HepG2 (cell line): ENCODE measurements around the gene EDN2. TPM values are rescaled to one million over a fixed set of nuclear protein-coding genes. Genes with fewer than 3 reads are reported as not detected.

ENCODE experiments used
- ATAC-seq: fragments of 200-7000 bp; cut with Tn5 transposase; 3 replicates; pipeline ENCODE4 v1.9.1; 2020; ENCODE audit warnings: mild to moderate bottlenecking, moderate library complexity
- BruUV-seq: library from RNA; stranded (reverse); fragments of 400-500 nt; replicated peaks from 2 replicates; lab custom pipeline; 2021; lab: Mats Ljungman, UMichigan
- CTCF ChIA-PET: fragments of 300-600 bp; formaldehyde crosslinking; extraction: SDS; loops from one replicate; lab custom pipeline; 2021; ENCODE audit warnings: low total read pairs, inconsistent platforms, low intra/inter-chr PET ratio; lab: Yijun Ruan, JAX
- POLR2A ChIA-PET: fragments of 350-600 bp; sonication (Branson Sonifier 250); formaldehyde crosslinking; loops from one replicate; lab custom pipeline; 2020; ENCODE audit warnings: antibody characterized with exemption, inconsistent platforms; lab: Yijun Ruan, JAX
- DNase-seq: peaks from one replicate; pipeline ENCODE4 v3.0.0-alpha.2; 2015; ENCODE audit warnings: low spot score
- FAIRE-seq: peaks from 3 replicates; lab custom pipeline; 2011; peaks lifted over from hg19 to GRCh38; lab: Jason Lieb, UNC
- H2AFZ ChIP-seq: one replicate; pipeline ENCODE4 v1.6.1; 2011; ENCODE audit warnings: low read length, inconsistent platforms
- H3K27ac ChIP-seq: fragments of 300-600 bp; 3 replicates; pipeline ENCODE4 v1.8.0; 2011; ENCODE audit warnings: mixed run types, mild to moderate bottlenecking, mixed read lengths, low read length, inconsistent platforms; ENCODE audit not compliant: insufficient read depth; ENCODE audit errors: extremely low read length
- H3K27me3 ChIP-seq, 2 experiments: fragments of 200-600 bp in 1 of 2; 2 replicates in 1 of 2; 3 replicates in 1 of 2; pipeline versions ENCODE4 v1.6.0 to v1.8.0; 2011; ENCODE audit warnings: low read length in 2 of 2, mild to moderate bottlenecking in 2 of 2, moderate library complexity in 2 of 2, inconsistent platforms in 1 of 2; ENCODE audit not compliant: insufficient read depth in 2 of 2, control insufficient read depth in 1 of 2
- H3K36me3 ChIP-seq, 2 experiments: fragments of 200-600 bp in 1 of 2; replicated peaks in 1 of 2; 2 replicates in 1 of 2; 3 replicates in 1 of 2; pipeline versions ENCODE4 v1.5.1 to v1.8.0; 2011; ENCODE audit warnings: low read length in 2 of 2, inconsistent platforms in 1 of 2; ENCODE audit not compliant: insufficient read depth in 2 of 2, control insufficient read depth in 1 of 2
- H3K4me1 ChIP-seq: 2 replicates; pipeline ENCODE4 v1.5.1; 2012; ENCODE audit warnings: low read length, inconsistent platforms; ENCODE audit not compliant: insufficient read depth
- H3K4me2 ChIP-seq: 2 replicates; pipeline ENCODE4 v1.6.0; 2011; ENCODE audit warnings: low read depth, low read length, inconsistent platforms
- H3K4me3 ChIP-seq, 3 experiments: fragments of 200-600 bp in 1 of 3; sonication (generic), shearing (Covaris generic) in 1 of 3; replicated peaks in 1 of 3; 2 replicates each; pipeline ENCODE4 v1.5.1; 2011 to 2016; ENCODE audit warnings: low read length in 3 of 3, inconsistent platforms in 2 of 3, low read depth in 2 of 3, mild to moderate bottlenecking in 2 of 3, control low read depth in 1 of 3, mixed read lengths in 1 of 3; ENCODE audit not compliant: insufficient read depth in 1 of 3
- H3K79me2 ChIP-seq: one replicate; pipeline ENCODE4 v1.6.1; 2011; ENCODE audit warnings: low read length, inconsistent platforms; ENCODE audit not compliant: insufficient read depth
- H3K9ac ChIP-seq: 2 replicates; pipeline ENCODE4 v1.6.0; 2011; ENCODE audit warnings: mild to moderate bottlenecking, low read depth, low read length, inconsistent platforms; ENCODE audit not compliant: insufficient read depth
- H3K9me3 ChIP-seq: 2 replicates; pipeline ENCODE4 v1.5.1; 2012; ENCODE audit warnings: mild to moderate bottlenecking, low read length
- H4K20me1 ChIP-seq: 2 replicates; pipeline ENCODE4 v1.6.0; 2011; ENCODE audit warnings: inconsistent platforms, mild to moderate bottlenecking, low read length, moderate library complexity; ENCODE audit not compliant: insufficient read depth
- HOXA9 ChIP-seq: sonication (generic); formaldehyde crosslinking; IDR thresholded peaks from 2 replicates; pipeline ENCODE4 v1.8.1; 2022; ENCODE audit warnings: missing genetic modification reagents, mild to moderate bottlenecking, moderate library complexity, borderline replicate concordance
- RFX3 ChIP-seq: IDR thresholded peaks from 2 replicates; pipeline ENCODE4 v1.6.1; 2016; ENCODE audit warnings: missing biosample characterization, missing genetic modification reagents
- WGBS: methylation state at CpG from one replicate; pipeline ENCODE4 v1.1.6; 2017; ENCODE audit warnings: low lambda C conversion rate; 5-methylcytosine and 5-hydroxymethylcytosine counted together
- in situ Hi-C: cut with HindIII; loops from 2 replicates; pipeline ENCODE4 v1.10.0; 2017; ENCODE audit warnings: low pct_unique_long_range_greater_than_20kb; ENCODE audit not compliant: extremely low pct_ligation_motif_present
- intact Hi-C: fragments of 100-400 bp; cut with micrococcal nuclease; formaldehyde crosslinking; loops from one replicate; pipeline ENCODE4 v1.10.0; 2022; ENCODE audit not compliant: unreplicated experiment
- polyA plus RNA-seq, 8 experiments: library from polyadenylated mRNA; depleted of rRNA in 3 of 8; stranded (reverse) in 7 of 8; unstranded in 1 of 8; fragments of >200 nt; fragmentation: Illumina TruSeq in 4 of 8; extraction: Trizol in 4 of 8; gene quantifications; 2 replicates each; pipeline versions ENCODE4 v1.2.1 to v1.2.3, GENCODE V29; 2011 to 2016; ENCODE audit warnings: low read depth in 4 of 8, missing spikeins in 1 of 8, mixed read lengths in 1 of 8; ENCODE audit not compliant: insufficient read depth in 1 of 8
- total RNA-seq, 5 experiments: library from RNA; depleted of rRNA; stranded (reverse); fragments of >200 nt; fragmentation: Illumina TruSeq; extraction: Trizol; gene quantifications; 2 replicates each; pipeline ENCODE4 v1.2.3, GENCODE V29; 2016; ENCODE audit warnings: low read depth in 1 of 5
- TF ChIP-seq, protein P1 (sequence below): IDR thresholded peaks from 2 replicates; pipeline ENCODE4 v1.6.1; 2012; ENCODE audit warnings: low read depth, low read length, improper control_type of control experiment
- TF ChIP-seq, protein P2 (sequence below): sonication (generic); IDR thresholded peaks from 2 replicates; pipeline ENCODE4 v1.6.1; 2016; ENCODE audit warnings: low read depth, borderline replicate concordance

Gene EDN2
- total and polyA plus RNA-seq, 2 of the 13 experiments (the other 11 are each of a cell fraction or from before 2014, with no cell fraction given), result not detected

DNA sequence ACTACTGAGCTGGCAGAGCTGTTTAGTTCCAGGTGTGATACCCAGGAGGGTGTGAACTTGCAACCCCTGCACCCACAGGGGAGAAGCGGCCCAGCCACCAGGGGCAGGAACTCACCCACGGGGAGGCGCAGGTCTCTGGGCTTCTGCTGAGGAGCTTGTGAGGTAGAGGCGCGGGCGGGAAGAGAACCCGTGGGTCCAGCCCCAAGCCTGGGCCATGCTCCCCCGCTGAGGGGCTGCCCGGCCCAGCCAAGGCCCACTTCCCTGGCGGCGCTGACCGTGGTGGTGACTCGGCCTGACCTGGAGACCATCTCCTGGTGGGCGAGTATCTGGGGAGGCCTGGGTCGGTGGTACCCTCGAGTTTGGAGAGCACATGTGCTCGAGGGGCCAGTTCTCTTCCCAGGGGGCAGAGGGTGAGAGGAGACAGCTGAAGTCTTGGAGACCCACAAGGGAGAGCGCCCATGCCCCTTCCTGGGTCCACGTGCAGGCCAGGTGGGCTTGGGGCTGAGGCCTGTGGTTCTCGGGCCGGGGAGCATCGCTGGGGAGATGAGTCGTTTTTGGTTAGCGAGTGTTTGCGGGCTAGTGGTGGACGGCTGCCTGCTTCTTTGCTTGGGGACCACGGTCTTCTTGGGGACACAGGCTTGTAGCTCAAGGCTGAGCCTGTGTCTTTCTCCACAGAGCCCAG is 28.4 kb upstream of the EDN2 start (continued):
- TF ChIP-seq, protein P1, sequence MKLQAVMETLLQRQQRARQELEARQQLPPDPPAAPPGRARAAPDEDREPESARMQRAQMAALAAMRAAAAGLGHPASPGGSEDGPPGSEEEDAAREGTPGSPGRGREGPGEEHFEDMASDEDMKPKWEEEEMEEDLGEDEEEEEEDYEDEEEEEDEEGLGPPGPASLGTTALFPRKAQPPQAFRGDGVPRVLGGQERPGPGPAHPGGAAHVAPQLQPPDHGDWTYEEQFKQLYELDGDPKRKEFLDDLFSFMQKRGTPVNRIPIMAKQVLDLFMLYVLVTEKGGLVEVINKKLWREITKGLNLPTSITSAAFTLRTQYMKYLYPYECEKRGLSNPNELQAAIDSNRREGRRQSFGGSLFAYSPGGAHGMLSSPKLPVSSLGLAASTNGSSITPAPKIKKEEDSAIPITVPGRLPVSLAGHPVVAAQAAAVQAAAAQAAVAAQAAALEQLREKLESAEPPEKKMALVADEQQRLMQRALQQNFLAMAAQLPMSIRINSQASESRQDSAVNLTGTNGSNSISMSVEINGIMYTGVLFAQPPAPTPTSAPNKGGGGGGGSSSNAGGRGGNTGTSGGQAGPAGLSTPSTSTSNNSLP, result no peak
- no peak for TF ChIP-seq RFX3
- TF ChIP-seq, protein P2, sequence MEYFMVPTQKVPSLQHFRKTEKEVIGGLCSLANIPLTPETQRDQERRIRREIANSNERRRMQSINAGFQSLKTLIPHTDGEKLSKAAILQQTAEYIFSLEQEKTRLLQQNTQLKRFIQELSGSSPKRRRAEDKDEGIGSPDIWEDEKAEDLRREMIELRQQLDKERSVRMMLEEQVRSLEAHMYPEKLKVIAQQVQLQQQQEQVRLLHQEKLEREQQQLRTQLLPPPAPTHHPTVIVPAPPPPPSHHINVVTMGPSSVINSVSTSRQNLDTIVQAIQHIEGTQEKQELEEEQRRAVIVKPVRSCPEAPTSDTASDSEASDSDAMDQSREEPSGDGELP, result no peak

DNA sequence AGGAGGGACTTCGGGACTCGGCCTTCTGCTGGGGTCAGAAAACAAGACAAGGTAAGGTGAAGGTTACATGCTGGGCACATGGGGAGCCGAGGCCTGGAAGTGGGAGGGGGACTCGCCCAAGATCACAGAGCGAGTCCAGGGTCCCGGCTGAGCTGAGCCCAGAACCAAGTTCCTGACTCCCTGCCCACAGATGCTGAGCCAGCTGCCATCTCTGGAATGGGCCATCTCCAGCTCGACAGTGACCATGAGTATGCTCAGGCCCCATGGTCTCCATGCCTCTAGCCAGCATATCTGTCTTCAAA is 26.7 kb upstream of the EDN2 start:
- intact Hi-C loops, result no loop called here
- 0 out of 2 replicates have a peak, but pooled peaks cover 5% of the 10 kb centered on the region for H3K4me1 ChIP-seq
- H3K79me2 ChIP-seq, result no peaks in the 10 kb centered on the region
- FAIRE-seq, result no peak
- peaks cover 1 to 22% of the 10 kb centered on the region in 2 experiments; a peak in 3 of 5 replicates for H3K27me3 ChIP-seq
- TF ChIP-seq HOXA9, result no peak
- TF ChIP-seq, all 625 proteins: peak for 0
- BruUV-seq, result no TSS peak
- no peak overlapping the region for H3K4me3 ChIP-seq
- WGBS, result 29% methylated on average over 3 of the region's 7 CpGs
- H4K20me1 ChIP-seq, result no peaks in the 10 kb centered on the region
- in situ Hi-C loops, result no loop called here
- no peaks in the 10 kb centered on the region for H3K9me3 ChIP-seq
- ChIA-PET CTCF (no interaction called here), POLR2A (no interaction called here)
- no peaks in the 10 kb centered on the region for H3K36me3 ChIP-seq
- ATAC-seq (no peak), DNase-seq (no peak)
- H3K9ac ChIP-seq, result no peak overlapping the region
- no peak overlapping the region for H3K4me2 ChIP-seq
- no peak overlapping the region for H3K27ac ChIP-seq
- H2AFZ ChIP-seq, result no peak overlapping the region
